Stimulated activated naive CD4-positive, alpha-beta T cell (primary cell): ENCODE results near the gene DUXA.
A peak's percentile ranks its signal among the peaks of the same experiment; 100 is the strongest.
"Not testable (repeated sequence)": the region's sequence is repeated elsewhere in the genome, so short reads cannot be mapped to it uniquely, and the experiment has no call there.

Experiments
- DNase-seq, 6 experiments: peaks; one replicate each; lab custom pipeline; 2025; lab: John Stamatoyannopoulos, UW

Gene DUXA

DNA sequence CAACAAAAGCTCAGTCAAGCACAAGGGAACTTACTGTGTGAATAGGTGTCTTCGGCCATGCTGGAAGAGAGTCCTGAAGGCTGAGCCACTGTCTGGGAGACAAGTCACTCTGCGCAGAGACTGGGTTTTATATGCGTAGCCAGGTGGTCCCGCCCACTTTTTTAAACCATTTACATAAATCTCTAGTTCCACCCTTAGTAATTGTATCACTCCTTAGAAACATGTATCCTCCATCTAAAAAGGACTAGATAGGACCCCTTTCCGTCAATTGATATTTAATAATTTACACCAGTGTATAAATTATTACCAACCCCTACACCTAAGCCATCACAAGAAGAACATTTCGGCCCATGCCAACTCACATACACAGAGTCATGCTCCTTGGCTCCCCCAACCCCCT lies at the start of gene DUXA:
Gene DUXA, minus strand, starts transcription at position 101 of the 400 bp plus-strand sequence. Its CDS starts 42 bp downstream, at position 59.
- DNase-seq, result no peak

DNA sequence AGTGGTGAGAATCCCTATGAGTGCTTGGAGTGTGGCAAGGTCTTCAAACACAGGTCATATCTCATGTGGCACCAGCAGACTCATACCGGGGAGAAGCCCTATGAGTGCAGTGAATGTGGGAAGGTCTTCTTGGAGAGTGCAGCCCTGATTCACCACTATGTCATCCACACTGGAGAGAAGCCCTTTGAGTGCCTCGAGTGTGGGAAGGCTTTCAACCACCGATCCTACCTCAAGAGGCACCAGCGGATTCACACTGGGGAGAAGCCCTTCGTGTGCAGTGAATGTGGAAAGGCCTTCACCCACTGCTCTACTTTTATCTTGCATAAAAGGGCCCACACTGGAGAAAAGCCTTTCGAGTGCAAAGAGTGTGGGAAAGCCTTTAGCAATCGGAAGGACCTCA lies 44.8 kb upstream of the DUXA start:
- no peak for DNase-seq

DNA sequence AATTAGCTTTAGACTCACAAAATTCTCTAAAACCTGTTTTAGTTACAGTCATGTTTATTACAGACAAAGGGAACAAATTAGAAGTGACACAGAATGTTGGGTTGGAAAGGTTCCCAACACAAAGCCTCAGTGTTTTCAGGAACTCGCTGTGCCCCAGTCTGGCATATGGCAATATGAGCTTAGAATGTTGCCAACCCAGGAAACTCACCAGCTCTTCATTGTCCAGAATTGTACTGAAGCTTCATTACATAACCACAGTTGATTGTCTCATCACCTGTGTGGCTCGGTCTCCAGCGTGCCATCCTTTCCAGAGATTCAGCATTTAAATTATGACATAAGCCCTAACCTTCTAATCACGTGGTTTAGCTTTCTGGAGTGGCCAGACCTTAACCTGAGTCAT lies 43.1 kb upstream of the DUXA start:
- DNase-seq, result no peak

DNA sequence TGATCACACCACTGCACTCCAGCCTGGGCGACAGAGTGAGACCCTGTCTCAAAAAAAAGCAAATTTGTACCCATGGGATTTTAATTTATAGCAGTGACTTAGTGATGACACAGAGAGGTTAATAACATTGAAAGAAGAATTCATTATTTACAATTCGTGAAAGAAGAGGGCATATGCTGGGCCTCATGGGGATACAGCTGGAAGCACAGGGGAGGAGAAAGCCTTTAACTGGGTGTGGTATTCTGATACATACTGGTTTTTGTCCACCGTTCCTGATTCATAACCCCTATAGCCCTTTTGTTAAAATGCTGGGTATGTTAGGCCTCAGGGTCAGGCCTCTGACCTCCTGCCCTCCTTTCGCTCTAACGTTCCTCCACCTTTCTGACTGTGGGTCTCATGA lies 34.9 kb upstream of the DUXA start:
- no peak for DNase-seq

DNA sequence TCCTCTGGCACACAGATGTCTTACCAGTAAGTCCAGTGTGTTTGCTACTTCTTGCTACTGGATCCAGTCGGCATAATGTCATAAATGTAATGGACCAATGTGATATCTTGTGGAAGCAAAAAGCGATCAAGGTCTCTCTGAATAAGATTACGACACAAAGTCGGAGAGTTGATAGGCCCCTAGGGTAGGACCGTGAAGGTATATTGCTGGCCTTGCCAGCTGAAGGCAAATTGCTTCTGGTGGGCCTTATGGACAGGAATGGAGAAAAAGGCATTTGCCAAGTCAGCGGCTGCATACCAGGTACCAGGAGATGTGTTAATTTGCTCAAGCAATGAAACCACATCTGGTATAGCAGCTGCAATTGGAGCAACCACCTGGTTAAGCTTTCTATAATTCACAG lies 30.6 kb upstream of the DUXA start:
- DNase-seq, result not testable (repeated sequence)

DNA sequence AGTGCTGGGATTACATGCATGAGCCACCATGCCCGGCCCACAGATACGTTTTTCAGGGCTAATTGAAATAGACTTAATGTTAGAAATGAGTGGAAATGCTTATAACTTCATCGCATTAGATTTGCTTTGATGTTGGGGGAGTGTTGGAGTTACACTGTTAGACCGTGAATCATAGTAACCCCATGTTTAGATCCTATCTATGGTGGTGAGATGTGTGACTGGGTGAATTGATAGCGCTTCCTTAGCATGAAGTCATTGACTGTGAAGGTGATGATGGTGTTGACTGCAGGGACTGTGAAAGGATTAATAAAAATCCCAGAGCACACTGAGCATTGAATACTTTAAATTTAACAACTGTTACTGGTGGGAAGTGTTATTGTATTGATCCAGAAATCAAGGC lies 25.7 kb upstream of the DUXA start:
- no peak for DNase-seq

DNA sequence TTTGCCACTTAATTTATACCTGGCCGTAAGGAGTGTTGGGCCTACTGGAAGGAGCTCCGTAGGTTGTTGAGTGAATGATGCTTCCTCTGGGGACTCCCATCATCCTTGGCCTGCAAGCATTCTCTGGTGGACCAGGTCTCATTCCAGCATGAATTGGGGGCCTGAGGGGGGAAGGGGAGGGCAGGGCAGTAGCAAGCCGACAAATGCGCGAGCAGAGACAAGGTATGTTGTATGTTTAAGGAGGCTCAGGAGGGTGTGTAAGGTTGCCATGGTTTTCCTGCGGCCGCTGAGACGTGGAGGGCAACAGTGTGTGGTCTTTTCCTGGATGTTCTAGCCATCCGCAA lies 24.8 kb upstream of the DUXA start:
- no peak for DNase-seq

DNA sequence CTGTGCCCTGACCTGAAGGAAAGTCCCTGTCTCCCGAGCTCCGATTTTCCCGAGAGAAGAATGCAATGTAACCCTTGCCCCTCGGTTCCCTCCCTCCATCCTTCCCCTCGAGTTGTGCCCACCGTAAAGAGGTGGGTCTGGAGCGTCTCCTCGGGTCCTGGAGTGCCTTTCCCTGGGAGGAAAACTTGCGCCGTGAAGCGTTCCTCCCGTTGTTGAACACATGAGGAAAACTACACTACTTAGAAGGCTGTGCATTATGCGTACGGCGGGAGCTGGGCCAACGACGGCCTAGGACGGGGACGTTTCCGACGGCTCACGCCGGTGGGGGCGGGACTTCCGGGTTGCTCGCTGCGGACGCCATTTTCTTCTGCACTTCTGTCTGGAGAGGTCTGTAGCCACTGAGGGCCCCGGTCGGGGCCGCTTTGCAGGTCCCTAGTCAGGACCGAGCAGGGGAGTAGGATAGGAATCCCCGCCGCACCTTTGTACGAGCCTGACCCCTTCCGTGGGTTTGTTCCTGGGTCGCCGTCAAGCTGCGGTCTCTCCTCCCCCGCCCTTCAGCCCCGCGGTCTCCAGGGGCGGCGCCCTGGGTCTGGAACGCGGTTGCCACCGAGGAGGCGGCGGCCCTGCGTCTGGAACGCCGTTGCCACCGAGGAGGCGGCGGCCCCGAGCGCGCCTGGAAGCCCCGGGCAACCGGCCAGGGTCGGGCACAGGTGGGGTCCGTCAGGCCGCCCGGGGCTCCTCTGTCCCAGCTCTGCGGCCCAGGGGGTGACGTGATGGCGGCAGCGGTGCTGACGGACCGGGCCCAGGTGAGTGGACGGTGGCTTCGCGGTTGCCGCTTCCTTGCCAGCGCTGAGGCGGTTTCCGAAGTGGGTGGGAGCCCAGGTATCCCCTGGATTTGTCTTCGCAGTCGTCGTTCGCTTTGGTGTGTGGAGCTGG lies 24.1 kb upstream of the DUXA start, which contains the start of gene ZNF264:
Gene ZNF264, plus strand, starts transcription at position 360 of the 936 bp plus-strand sequence. Its CDS starts 414 bp downstream, at position 774.
- DNase-seq, result peak; percentile 75 to 92 (median 80)

DNA sequence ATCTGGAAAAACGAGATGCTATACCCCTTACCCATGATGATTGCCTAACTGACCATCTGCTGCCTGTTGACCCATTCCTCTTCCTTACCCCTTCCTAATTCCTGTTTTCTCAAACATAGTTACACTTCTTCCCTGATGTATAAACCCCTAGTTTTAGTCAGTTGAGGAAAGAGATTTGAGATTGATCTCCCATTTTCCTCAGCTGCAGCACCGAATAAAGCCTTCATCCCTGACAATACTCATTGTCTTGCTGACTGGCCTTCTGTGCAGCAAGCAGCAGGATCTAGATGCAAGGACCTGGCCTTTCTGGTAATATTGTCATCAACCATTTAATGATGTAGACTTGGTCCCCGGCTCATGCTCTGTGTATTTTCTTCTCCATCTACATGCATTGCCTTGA lies 23.0 kb upstream of the DUXA start:
- DNase-seq, result no peak

DNA sequence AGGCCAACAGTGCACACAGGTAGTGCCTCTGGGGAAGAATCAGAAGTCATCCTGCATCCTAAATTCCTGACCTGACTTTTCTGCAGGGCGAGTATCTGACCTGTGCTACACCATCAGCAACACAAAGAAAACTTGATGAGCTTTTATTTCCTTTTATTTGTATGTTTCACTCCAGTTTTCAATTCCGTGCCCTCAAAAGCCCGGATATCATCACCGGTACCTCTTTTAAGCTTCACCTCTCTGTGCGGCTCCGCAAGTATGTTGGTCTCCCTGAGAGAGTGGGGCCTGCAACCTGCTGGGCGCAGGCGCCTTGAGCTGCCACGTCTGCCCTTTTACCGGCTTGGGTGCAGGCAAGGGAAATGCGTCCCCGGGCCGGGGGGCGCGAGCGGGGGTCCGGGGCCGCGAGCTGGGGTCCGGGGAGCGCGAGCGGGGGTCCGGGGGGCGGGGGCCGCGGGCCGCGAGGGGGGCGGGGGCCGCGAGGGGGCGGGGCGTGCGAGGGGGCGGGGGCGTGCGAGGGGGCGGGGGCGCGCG lies 4.3 kb upstream of the DUXA start:
- DNase-seq, result peak in 4 of 6 experiments; percentile 2 to 29 (median 17)

DNA sequence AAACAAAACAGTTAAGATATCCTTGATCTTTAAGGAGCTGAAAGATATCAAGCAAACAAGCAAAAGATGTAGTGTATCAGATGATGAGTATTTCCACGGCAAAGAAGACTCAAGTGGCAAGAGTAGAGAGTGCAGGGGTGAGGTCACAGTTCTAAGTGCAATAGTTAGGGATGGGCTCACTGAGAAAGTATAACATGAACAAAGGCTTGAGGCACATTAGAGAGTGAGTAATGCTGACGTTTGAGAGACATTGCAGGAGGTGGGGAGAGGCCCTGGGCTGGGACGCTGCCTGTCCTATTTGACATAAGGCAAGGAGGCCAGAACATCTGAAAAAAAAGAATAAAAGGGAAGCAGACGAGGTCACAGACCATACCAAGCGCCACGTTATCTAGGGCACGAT lies 1.4 kb downstream of the DUXA start:
- DNase-seq, result no peak

DNA sequence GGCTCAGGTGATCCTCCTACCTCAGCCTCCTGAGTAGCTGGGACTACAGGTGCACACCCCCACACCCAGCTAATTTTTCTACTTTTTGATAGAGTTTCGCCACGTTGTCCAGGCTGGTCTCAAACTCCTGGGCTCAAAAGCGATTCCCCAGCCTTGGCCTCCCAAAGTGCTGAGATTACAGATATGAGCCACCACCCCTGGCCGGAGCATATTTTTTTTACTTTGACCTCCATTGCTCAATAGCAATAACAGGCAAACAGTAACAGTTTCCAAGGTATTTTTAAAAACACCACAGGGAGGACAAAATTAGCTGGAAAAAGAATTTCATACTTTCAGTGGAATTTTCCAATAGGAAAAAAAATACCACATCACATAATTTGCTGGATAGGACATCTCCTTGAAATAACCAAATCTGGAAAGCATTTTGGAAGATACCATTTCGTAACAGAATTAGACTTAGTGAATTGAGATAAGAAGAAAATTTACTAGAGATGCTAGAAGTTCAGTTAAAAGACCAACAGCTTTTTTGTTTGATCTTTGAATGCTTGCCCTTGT lies 5.2 kb downstream of the DUXA start:
- no peak for DNase-seq

DNA sequence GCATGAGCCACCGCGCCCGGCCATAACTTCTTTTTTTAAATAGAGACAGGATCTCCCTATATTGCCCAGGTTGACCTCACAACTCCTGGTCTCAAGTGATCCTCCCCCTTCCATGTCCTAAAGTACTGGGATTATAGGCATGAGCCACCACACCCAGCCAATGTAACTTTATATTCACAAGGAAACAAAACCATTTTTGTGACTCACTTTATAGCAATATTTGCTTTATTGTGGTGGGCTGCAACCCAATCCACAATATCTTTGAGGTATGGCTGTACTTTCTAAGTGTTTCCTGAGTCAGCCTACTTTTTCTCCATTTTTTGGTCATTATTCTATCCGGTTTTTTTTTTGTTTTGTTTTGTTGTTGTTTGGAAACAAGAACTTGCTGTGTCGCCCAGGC lies 14.4 kb downstream of the DUXA start:
- no peak for DNase-seq

DNA sequence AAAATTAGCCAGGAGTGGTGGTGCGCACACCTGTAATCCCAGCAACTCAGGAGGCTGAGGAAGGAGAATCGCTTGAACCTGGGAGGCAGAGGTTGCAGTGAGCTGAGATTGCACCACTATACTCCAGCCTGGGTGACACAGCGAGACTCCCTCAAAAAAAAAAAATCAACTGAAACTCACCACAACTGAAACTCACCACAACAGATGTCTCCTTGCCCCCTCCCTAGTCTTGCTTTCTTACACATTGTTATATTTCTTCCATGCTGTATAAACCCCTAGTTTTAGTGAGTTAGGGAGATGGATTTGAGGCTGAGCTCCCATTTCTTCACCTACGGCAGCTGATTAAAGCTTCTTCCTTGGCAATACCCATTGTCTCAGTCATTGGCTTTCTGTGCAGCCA lies 25.6 kb downstream of the DUXA start:
- DNase-seq, result no peak

DNA sequence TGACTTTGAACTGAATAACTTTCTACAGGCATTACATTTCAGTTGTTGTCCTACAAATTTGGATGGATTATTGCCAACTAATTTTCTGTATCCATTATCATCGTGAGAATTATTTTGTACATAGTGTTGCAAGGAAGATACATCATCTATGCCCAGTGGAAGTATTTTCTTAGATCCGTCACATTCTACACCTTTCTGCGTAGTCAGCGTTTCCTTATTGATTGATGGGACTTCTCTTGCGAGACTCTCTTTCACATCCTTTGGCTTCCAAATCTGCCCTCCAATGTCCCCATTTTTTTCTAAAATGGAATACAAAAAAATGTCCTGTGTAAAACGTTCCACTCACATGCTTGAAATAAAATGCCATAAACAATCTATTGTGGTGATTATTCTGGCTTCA lies 31.5 kb downstream of the DUXA start:
- DNase-seq, result no peak

DNA sequence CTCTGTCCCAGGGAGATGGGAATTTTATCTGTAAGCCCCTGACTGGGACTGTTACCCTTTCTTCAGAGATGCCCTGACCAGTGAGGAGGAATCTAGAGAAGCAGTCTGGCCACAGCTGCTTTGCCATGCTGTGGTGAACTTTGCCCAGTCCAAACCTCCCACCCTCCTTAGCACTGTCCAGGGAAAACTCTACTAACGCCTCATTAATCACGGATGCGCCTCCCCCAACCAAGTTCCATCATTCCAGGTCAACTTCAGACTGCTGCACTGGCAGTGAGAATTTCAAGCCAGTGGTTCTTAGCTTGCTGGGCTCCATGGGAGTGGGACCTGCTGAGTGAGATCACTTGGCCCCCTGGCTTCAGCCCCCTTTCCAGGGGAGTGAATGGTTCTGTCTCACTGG lies 39.9 kb downstream of the DUXA start:
- not testable (repeated sequence) for DNase-seq

DNA sequence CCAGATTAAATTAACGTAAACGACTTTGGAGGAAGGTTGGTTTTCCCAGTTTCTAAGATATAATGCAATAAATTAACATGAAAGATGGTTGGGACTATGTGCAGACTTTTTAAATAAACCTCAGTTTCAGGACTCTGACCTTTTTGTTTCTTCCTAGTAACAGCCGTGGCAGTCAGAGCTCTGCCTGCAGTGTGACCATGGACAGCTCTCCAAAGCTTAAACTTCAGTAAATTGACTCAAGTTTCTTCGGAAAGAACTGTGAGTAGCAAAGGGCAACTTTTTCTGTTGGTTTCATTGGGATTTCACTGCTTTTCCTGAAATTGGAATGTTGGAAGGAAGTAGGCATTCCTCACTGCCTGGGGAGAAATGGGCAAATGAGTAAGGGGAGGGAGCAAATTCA lies 43.4 kb downstream of the DUXA start:
- no peak for DNase-seq

DNA sequence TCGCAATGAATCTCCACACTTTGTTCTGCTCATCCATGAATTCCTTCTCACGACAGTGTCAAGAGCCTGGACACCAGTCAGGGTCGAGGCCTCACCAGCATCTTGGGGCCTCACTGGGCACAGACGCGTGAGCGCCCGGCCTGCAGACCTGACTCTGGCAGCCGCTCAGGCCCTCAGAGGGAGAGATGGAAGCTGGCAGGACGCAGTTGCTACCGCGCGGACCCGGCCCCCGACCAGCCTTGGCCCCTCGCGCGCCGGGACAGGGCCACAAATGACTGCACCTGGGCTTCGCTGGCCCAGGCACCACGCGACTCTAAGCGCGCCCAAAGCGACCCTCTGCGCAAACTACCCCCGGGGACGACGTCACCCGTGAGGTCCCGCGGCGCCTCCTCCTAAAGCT lies 48.4 kb downstream of the DUXA start:
- DNase-seq, result no peak

DNA sequence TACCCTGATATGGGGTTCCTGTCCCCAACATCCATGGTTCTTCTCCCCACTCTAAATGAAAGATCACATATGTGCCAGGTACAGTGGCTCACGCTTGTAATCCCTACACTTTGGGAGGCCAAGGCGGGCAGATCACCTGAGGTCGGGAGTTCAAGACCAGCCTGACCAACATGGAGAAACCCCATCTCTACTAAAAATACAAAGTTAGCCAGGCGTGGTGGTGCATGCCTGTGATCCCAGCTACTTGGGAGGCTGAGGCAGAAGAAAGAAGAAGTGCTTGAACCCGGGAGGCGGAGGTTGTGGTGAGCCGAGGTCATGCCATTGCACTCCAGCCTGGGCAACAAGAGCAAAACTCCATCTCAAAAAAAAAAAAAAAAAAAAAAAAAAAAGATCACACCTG lies 53.8 kb downstream of the DUXA start:
- DNase-seq, result not testable (repeated sequence)

DNA sequence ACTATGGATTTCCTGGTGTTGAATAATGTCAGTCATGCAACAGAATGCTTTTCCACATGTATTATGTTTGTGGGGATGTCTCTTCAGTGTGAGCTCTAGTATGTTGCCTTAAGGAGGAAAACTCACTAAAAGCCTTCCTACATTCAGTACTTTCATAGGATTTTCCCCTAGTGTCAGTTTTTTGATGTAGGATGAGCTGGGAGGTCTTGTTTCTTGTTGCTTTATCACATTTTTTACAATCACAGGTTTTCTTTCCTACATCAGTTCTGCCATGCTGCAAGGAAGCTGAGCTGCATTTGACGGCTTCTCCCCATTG lies 56.0 kb downstream of the DUXA start:
- DNase-seq, result no peak

DNA sequence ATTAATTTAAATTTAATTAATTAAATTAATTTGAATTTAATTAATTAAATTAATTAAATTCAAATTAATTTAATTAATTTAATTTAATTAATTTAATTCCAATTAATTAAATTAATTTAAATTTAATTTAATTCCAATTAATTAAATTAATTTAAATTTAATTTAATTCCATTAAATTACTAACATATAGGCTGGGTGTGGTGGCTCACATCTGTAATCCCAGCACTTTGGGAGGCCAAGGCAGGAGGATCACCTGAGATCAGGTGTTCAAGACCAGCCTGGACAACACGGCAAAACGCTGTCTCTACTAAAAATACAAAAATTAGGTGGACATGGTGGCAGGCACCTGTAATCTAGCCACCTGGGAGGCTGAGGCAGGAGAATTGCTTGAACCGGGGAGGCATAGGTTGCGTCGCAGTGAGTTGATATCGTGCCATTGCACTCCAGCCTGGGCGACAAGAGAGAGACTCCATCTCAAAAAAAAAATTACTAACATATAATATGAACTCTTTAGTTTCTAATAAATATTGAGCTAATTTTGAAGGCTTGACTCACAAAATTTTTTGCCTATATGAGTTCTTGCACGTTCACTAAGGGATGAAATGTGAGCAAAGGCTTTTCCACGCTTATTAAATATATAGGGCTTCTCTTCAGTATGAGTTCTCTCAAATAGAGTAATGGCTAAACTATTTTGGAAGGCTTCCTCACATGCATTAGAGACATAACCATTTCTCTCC lies 56.5 kb downstream of the DUXA start:
- no peak for DNase-seq

DNA sequence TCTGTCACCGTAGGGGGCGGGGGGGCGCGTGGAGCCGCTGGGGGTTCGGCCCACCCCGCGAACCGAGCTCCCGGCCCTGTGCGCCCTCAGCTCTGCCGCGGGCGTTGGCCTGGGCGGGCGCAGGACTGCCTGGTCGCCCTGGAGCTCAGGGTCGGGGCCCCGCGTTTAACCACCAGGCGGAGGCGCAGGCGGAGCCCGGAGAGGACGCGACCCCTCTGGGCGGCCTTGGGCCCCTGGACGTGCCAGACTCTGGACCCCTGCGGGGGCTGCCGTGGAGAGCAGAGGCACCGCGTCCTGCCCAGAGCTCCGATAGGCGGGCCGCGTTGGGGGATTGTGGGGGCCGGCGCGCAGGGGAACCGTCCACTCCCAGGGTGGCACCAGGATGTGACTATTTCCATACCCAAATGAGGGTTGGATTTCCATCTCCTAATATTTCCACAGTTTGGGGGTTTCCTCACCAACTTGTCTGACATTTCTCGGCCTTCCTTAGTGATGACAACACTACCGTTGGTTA lies 60.5 kb downstream of the DUXA start:
- DNase-seq, result no peak
